Measurements from ENCODE around the gene LOXL3.
A peak's percentile ranks its signal among the peaks of the same experiment; 100 is the strongest.
"Not testable (repeated sequence)": the region's sequence is repeated elsewhere in the genome, so short reads cannot be mapped to it uniquely, and the experiment has no call there.

Gene LOXL3

GRCh38 chr2:74503506-74504475 lies 50.0 kb downstream of the LOXL3 start:
- no peak for DNase-seq

GRCh38 chr2:74502720-74503505 lies 50.8 kb downstream of the LOXL3 start:
- DNase-seq = peak; percentile 84

GRCh38 chr2:74502147-74502719 lies 51.5 kb downstream of the LOXL3 start:
- DNase-seq = no peak

- no peak for DNase-seq
These were observed 52.2 kb downstream of the LOXL3 start for GRCh38 chr2:74501335-74502071.

GRCh38 chr2:74500578-74500946 lies 53.2 kb downstream of the LOXL3 start:
- no peak for DNase-seq

GRCh38 chr2:74499940-74500577 lies 53.7 kb downstream of the LOXL3 start:
- DNase-seq = no peak

GRCh38 chr2:74499267-74499939 lies 54.3 kb downstream of the LOXL3 start, which contains the start of gene LBX2:
Gene LBX2, minus strand, starts transcription at chr2:74499603. Its CDS starts 66 bp downstream, at chr2:74499537.
- DNase-seq = no peak

GRCh38 chr2:74498500-74499266 lies 55.1 kb downstream of the LOXL3 start:
- no peak for DNase-seq

GRCh38 chr2:74497777-74498499 lies 55.8 kb downstream of the LOXL3 start:
- DNase-seq = no peak

GRCh38 chr2:74496997-74497776 lies 56.6 kb downstream of the LOXL3 start:
- DNase-seq = no peak

- no peak for DNase-seq
These were observed 58.3 kb downstream of the LOXL3 start for GRCh38 chr2:74495440-74495839.

- no peak for DNase-seq
These were observed 60.2 kb downstream of the LOXL3 start for GRCh38 chr2:74493546-74493945.

GRCh38 chr2:74491648-74492544 lies 61.8 kb downstream of the LOXL3 start:
- DNase-seq = no peak

GRCh38 chr2:74489906-74490305 lies 63.8 kb downstream of the LOXL3 start:
- DNase-seq = no peak

GRCh38 chr2:74488643-74489481 lies 64.9 kb downstream of the LOXL3 start:
- no peak for DNase-seq

GRCh38 chr2:74486141-74486540 lies 67.6 kb downstream of the LOXL3 start:
- no peak for DNase-seq

- not testable (repeated sequence) for DNase-seq
These were observed 70.0 kb downstream of the LOXL3 start for GRCh38 chr2:74483675-74484164.

Measured in femur (tissue), 1 donor.